Stomach (tissue), 9 donors: ENCODE results near the gene RAD9B. TPM values are rescaled to one million over a fixed set of nuclear protein-coding genes. Genes with fewer than 3 reads are reported as not detected.
"Not testable (repeated sequence)": the region's sequence is repeated elsewhere in the genome, so short reads cannot be mapped to it uniquely, and the experiment has no call there.

Source experiments
- DNase-seq, 2 donors: peaks; one replicate each; pipeline versions ENCODE4 v3.0.0 to v3.0.0-alpha.2; 2013 to 2019
- H3K27ac ChIP-seq, 5 donors: fragments of 200-600 bp in 4 of 5; sonication (generic) in 4 of 5; one replicate each; pipeline ENCODE4 v1.5.1; 2013 to 2019; ENCODE audit warnings: mild to moderate bottlenecking in 1 of 5, moderate library complexity in 1 of 5
- H3K27me3 ChIP-seq, 3 donors: fragments of 200-600 bp; sonication (generic); one replicate each; pipeline ENCODE4 v1.5.1; 2017 to 2019; ENCODE audit warnings: mixed run types in 1 of 3
- H3K36me3 ChIP-seq, 4 donors: fragments of 200-600 bp; sonication (generic); 1 replicate in 3 of 4; 2 replicates in 1 of 4; pipeline ENCODE4 v1.5.1; 2016 to 2019
- H3K4me1 ChIP-seq, 4 donors: fragments of 200-600 bp; sonication (generic); one replicate each; pipeline ENCODE4 v1.5.1; 2016 to 2019
- H3K4me3 ChIP-seq, 4 donors: fragments of 200-600 bp; sonication (generic) in 3 of 4; one replicate each; pipeline ENCODE4 v1.5.1; 2016 to 2019; ENCODE audit warnings: mild to moderate bottlenecking in 1 of 4
- H3K9me3 ChIP-seq, 4 donors: fragments of 200-600 bp; sonication (generic); one replicate each; pipeline ENCODE4 v1.5.1; 2016 to 2019
- CTCF ChIP-seq, 7 experiments: fragments of 450-650 bp in 4 of 7; fragments of 200-600 bp in 3 of 7; sonication (generic) in 3 of 7; IDR thresholded peaks; one replicate each; pipeline ENCODE4 v1.5.1; 2016 to 2019; ENCODE audit warnings: antibody characterized with exemption in 7 of 7, control low read depth in 2 of 7, mild to moderate bottlenecking in 1 of 7
- EP300 ChIP-seq: sonication (generic); formaldehyde crosslinking; IDR thresholded peaks from one replicate; pipeline ENCODE4 v1.6.1; 2017; ENCODE audit warnings: antibody characterized with exemption
- POLR2A ChIP-seq, 4 donors: fragments of 450-650 bp; IDR thresholded peaks; one replicate each; pipeline ENCODE4 v1.6.1; 2016; ENCODE audit warnings: antibody characterized with exemption in 4 of 4, control low read depth in 2 of 4, mild to moderate bottlenecking in 1 of 4, moderate library complexity in 1 of 4
- POLR2AphosphoS5 ChIP-seq, 3 donors: sonication (generic); formaldehyde crosslinking; IDR thresholded peaks; one replicate each; pipeline ENCODE4 v1.6.1; 2016; ENCODE audit warnings: antibody characterized with exemption in 3 of 3
- WGBS, 5 donors: extraction: QIAGEN DNeasy Blood & Tissue Kit in 3 of 5; methylation state at CpG; one replicate each; pipeline versions ENCODE4 v1.1.5 to v1.1.7; 2013 to 2018; 5-methylcytosine and 5-hydroxymethylcytosine counted together
- intact Hi-C: fragments of 100-400 bp; cut with DNase I; formaldehyde crosslinking; loops from one replicate; pipeline ENCODE4 v1.15.1; 2023; ENCODE audit warnings: low total_unique reads
- polyA plus RNA-seq, 3 donors: library from polyadenylated mRNA; stranded (reverse); fragments of 200-250 nt; gene quantifications; one replicate each; pipeline ENCODE4 v1.2.3, GENCODE V29; 2013
- total RNA-seq, 5 donors: library from RNA; depleted of rRNA; stranded (reverse); fragments of >200 nt; gene quantifications; one replicate each; pipeline versions ENCODE4 v1.1.0 to v1.2.3, GENCODE V29; 2014 to 2016
- donor health status: healthy with polysubstance abuse.
- donor health status: Bipolar disorder and iron deficiency.
- donor health status: healthy.

Gene RAD9B
- total and polyA plus RNA-seq, 8 donors = 0.23 to 0.73 (median 0.31) TPM; not detected in 3

- TF ChIP-seq CTCF (IDR thresholded peaks at IDR 0.05) = no peak
- no peak for TF ChIP-seq POLR2A (IDR thresholded peaks at IDR 0.05)
- TF ChIP-seq POLR2AphosphoS5 (IDR thresholded peaks at IDR 0.05) = no peak
- no peak for TF ChIP-seq EP300
- Histone ChIP-seq H3K4me1 (peaks cover 0 to 7% (median 3%) of the 10 kb centered on the region in 4 donors), H3K4me3 (no peak overlapping the region), H3K36me3 (no peaks in the 10 kb centered on the region), H3K27me3 (no peaks in the 10 kb centered on the region), H3K27ac (no peak overlapping the region), H3K9me3 (no peaks in the 10 kb centered on the region)
- intact Hi-C loops = no loop called here
- no peak for DNase-seq
- 77 to 93% (median 92%) methylated on average over 3 of the region's 3 CpGs for WGBS, 5 donors
These were observed 14.9 kb downstream of the RAD9B start for GRCh38 chr12:110516995-110517394.

GRCh38 chr12:110518014-110518413 lies 15.9 kb downstream of the RAD9B start:
- DNase-seq, H3K27ac ChIP-seq, H3K4me3 ChIP-seq, H3K36me3 ChIP-seq, H3K9me3 ChIP-seq, intact Hi-C loops, H3K4me1 ChIP-seq, H3K27me3 ChIP-seq: not testable (repeated sequence)
- WGBS, 5 donors = 95 to 99% (median 98%) methylated on average over 7 to 8 of the region's 8 CpGs

GRCh38 chr12:110520876-110521712 lies 19.0 kb downstream of the RAD9B start:
- H3K9me3 ChIP-seq, H3K4me1 ChIP-seq, DNase-seq, intact Hi-C loops, H3K4me3 ChIP-seq, H3K27ac ChIP-seq, H3K36me3 ChIP-seq, H3K27me3 ChIP-seq: not testable (repeated sequence)
- WGBS, 5 donors = 78 to 90% (median 82%) methylated on average over 11 of the region's 11 CpGs

DNA sequence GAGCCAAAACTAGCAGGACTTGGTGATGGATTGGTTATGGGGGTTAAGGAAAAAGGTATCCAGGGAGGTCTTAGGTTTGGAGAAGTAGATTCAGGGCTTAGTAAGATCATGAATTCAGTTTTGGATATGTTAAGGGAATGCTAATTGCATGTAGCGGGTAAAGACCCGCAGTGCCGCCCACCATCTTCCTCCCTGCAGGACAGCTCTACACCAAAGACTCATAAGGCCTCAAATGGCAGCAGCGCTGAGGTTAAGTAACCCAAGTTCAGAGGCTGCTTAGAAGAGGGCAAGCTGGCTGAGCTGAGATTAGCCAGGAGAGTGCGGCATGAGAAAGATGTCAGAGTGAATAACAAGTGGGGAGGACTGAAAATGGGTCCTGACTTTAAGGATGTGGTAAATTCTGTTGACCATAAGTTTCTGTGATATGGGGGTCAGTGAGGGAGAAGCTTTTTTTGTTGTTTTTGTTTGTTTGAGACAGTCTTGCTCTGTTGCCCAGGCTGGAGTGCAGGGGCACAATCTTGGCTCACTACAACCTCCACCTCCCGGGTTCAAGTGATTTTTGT lies 26.2 kb downstream of the RAD9B start:
- DNase-seq = no peak
- Histone ChIP-seq H3K36me3 (peaks cover 0 to 21% (median 11%) of the 10 kb centered on the region in 4 donors), H3K9me3 (no peaks in the 10 kb centered on the region), H3K4me3 (no peak overlapping the region), H3K4me1 (peaks cover 0 to 23% (median 11%) of the 10 kb centered on the region in 4 donors), H3K27ac (no peak overlapping the region), H3K27me3 (no peaks in the 10 kb centered on the region)
- no peak for TF ChIP-seq CTCF (IDR thresholded peaks at IDR 0.05)
- no peak for TF ChIP-seq EP300
- TF ChIP-seq POLR2A (IDR thresholded peaks at IDR 0.05) = no peak
- TF ChIP-seq POLR2AphosphoS5 (IDR thresholded peaks at IDR 0.05) = no peak
- WGBS, 5 donors = 94 to 97% (median 96%) methylated on average over 6 of the region's 6 CpGs
- intact Hi-C loops = no loop called here

- no peaks in the 10 kb centered on the region for H3K27me3 ChIP-seq
- peaks cover 0 to 23% (median 20%) of the 10 kb centered on the region in 4 donors for H3K36me3 ChIP-seq
- H3K4me1 ChIP-seq = peaks cover 0 to 41% (median 23%) of the 10 kb centered on the region in 4 donors
- 58 to 85% (median 66%) methylated on average over 2 of the region's 2 CpGs for WGBS, 5 donors
- no peak overlapping the region for H3K4me3 ChIP-seq
- H3K9me3 ChIP-seq = no peaks in the 10 kb centered on the region
- H3K27ac ChIP-seq = no peak overlapping the region
- intact Hi-C loops = no loop called here
- DNase-seq = peak in 1 of 2 donors; percentile 36
- no peak for TF ChIP-seq POLR2A (IDR thresholded peaks at IDR 0.05)
- no peak for TF ChIP-seq CTCF (IDR thresholded peaks at IDR 0.05)
- TF ChIP-seq POLR2AphosphoS5 (IDR thresholded peaks at IDR 0.05) = no peak
- TF ChIP-seq EP300 = no peak
These were observed 28.4 kb downstream of the RAD9B start for GRCh38 chr12:110530511-110530910.
